ENCODE results near the gene FADS2.

DNA sequence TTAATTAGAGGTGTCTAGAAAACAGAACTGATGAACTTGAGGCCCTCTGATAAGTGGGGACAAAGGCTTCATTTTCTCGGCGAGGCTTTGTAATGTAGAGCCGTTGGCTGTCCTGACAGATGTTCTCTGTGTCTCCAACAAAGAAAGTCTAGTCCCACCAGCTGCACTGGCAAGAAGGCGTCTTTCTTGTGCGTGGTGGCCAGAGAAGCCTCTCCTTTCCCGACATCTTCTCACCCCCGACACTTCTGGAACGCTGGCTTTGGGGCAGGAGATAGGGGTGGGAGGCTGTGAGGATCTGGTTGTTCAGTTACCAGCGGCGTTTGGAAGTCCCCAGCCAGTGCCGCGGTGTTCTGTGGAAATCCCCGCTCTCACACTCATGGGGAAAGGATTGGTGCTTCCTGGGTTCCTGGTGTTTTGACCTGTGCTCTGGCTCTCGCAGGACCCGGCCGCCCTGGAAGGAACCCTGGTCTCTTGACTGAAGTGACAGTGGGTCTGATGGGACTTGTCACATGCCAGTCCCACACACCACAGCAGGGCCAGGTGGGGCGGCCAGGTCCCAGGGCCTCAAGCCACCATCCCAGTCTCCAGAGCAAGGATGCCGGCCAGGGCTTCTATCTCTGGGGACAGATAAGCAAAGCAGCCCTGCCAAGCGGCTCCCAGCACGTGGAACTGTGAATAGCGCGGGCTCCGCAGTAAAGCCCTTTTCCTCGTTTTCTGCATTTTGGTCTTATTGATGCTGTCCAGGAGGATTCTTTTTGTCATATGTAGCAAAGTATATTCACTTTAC is 23.2 kb downstream of the FADS2 start:
- TF ChIP-seq FOSB (CRISPR knock-in tag; IDR thresholded peaks at IDR 0.05) (no peak), CEBPB (IDR thresholded peaks at IDR 0.05) (no peak), SMC3 (IDR thresholded peaks at IDR 0.05) (no peak), JUNB (IDR thresholded peaks at IDR 0.05) (no peak), POLR2A (IDR thresholded peaks at IDR 0.05; ENCODE audit: low read length) (no peak), ESRRA (IDR thresholded peaks at IDR 0.05; ENCODE audit: borderline replicate concordance, low read length) (no peak)
- TF ChIP-seq, protein P1, sequence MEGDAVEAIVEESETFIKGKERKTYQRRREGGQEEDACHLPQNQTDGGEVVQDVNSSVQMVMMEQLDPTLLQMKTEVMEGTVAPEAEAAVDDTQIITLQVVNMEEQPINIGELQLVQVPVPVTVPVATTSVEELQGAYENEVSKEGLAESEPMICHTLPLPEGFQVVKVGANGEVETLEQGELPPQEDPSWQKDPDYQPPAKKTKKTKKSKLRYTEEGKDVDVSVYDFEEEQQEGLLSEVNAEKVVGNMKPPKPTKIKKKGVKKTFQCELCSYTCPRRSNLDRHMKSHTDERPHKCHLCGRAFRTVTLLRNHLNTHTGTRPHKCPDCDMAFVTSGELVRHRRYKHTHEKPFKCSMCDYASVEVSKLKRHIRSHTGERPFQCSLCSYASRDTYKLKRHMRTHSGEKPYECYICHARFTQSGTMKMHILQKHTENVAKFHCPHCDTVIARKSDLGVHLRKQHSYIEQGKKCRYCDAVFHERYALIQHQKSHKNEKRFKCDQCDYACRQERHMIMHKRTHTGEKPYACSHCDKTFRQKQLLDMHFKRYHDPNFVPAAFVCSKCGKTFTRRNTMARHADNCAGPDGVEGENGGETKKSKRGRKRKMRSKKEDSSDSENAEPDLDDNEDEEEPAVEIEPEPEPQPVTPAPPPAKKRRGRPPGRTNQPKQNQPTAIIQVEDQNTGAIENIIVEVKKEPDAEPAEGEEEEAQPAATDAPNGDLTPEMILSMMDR (IDR thresholded peaks at IDR 0.05) = no peak
- TF ChIP-seq, protein P2, sequence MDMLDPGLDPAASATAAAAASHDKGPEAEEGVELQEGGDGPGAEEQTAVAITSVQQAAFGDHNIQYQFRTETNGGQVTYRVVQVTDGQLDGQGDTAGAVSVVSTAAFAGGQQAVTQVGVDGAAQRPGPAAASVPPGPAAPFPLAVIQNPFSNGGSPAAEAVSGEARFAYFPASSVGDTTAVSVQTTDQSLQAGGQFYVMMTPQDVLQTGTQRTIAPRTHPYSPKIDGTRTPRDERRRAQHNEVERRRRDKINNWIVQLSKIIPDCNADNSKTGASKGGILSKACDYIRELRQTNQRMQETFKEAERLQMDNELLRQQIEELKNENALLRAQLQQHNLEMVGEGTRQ (IDR thresholded peaks at IDR 0.05) = no peak
- TF ChIP-seq, protein P3, sequence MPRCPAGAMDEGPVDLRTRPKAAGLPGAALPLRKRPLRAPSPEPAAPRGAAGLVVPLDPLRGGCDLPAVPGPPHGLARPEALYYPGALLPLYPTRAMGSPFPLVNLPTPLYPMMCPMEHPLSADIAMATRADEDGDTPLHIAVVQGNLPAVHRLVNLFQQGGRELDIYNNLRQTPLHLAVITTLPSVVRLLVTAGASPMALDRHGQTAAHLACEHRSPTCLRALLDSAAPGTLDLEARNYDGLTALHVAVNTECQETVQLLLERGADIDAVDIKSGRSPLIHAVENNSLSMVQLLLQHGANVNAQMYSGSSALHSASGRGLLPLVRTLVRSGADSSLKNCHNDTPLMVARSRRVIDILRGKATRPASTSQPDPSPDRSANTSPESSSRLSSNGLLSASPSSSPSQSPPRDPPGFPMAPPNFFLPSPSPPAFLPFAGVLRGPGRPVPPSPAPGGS (IDR thresholded peaks at IDR 0.05) = no peak

All from A549 (cell line).